ENCODE measurements around the gene KCNA10.

KCNA10 gene

GRCh38 chr1:110519125-110519810, at the start of gene KCNA10:
Gene KCNA10, minus strand, starts transcription at chr1:110519175. Its CDS starts 388 bp downstream, at chr1:110518787.
- ChIA-PET CTCF (no interaction called here), POLR2A (ENCODE audit: low non-redundant PET) (no interaction called here)
- DNase-seq (ENCODE audit: low spot score): no peak
- no peak within 1 kb of the TSS for H3K27ac ChIP-seq
- no peak for TF ChIP-seq CTCF (conservative IDR thresholded peaks at IDR 0.05; ENCODE audit: low read depth)

DNA sequence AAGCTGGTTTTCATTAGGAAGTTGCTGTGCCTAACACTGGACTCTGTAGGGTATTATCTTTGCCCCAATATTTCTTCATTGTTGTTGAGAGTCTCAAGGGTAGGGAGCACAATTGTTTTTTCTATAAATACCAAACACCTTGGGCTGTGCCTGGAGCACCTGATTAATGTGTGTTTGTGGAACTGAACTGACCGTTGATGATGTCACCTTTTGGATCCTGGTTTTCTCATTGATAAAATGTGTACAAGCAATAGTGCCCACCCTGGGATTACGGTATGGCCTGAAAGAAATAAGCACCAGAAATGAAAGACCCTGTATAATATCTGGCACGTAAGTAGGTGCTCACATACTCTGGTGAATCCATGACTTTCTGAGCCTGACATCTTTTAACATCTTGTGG, 47.9 kb upstream of the KCNA10 start:
- CTCF ChIA-PET: no interaction called here
- DNase-seq (ENCODE audit: low spot score): no peak
- TF ChIP-seq CTCF (conservative IDR thresholded peaks at IDR 0.05; ENCODE audit: low read depth): no peak

DNA sequence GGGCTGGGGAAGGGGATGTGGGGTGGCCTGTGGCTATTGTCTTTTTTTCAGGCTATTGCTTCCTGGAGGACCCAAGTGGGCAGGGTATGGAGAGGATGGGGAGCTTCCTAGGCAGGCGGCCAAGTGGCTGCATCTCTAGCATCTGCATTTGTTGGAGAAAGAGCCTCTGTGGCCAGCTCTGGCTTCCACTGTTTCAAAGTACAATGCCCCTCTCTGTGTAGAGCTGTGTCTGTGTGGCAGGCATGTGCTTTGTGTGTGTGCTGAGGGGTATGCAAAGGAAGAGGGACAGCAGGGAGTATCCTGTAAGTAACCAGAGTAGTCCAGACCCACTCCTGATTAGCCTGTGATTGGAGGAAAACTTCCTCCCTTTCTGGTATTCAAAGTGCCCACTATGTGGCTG, 46.6 kb upstream of the KCNA10 start:
- POLR2A ChIA-PET (ENCODE audit: low non-redundant PET): no interaction called here
- DNase-seq (ENCODE audit: low spot score): no peak
- CTCF ChIA-PET: interaction anchor here (0.7 kb wide), 1 partner anchor 292 kb away, joined by 3 read pairs; no protein-coding TSS in a partner anchor
- TF ChIP-seq CTCF (conservative IDR thresholded peaks at IDR 0.05; ENCODE audit: low read depth): no peak
- no peak overlapping the region for H3K27ac ChIP-seq

More for the DNA sequence above, 47.9 kb upstream of the KCNA10 start:
- POLR2A ChIA-PET (ENCODE audit: low non-redundant PET): no interaction called here
- H3K27ac ChIP-seq: no peak overlapping the region

DNA sequence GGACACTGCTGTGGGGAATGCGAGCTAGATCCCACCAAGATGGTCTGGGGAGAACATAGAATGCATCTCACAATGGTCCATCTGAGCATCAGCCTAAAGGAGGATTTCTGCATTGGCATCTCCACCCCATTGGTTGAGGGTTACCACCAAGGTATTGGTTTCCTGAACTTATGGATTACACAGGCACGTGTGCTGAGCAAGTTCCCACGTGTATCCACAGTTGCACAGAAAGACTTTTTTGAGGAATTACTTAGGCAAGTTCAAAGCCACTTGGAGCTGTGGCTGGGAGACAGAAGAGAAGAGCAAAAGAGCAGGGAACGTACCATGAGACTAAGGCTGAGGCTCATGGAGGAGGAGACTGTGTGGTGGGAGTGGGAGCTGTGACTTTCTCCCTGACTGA, 44.1 kb upstream of the KCNA10 start:
- no peak overlapping the region for H3K27ac ChIP-seq
- ChIA-PET POLR2A (ENCODE audit: low non-redundant PET) (no interaction called here), CTCF (interaction anchor here (0.6 to 2.0 kb wide), 4 partner anchors 11 to 660 kb away, joined by 3 to 5 read pairs (median 3); no protein-coding TSS in a partner anchor)
- TF ChIP-seq CTCF (conservative IDR thresholded peaks at IDR 0.05; ENCODE audit: low read depth): no peak
- DNase-seq (ENCODE audit: low spot score): no peak

- no peak overlapping the region for H3K27ac ChIP-seq
- DNase-seq (ENCODE audit: low spot score): no peak
- POLR2A ChIA-PET (ENCODE audit: low non-redundant PET): interaction anchor here (0.6 kb wide), 1 partner anchor 655 kb away, joined by 3 read pairs; no protein-coding TSS in a partner anchor
- CTCF ChIA-PET: no interaction called here
- TF ChIP-seq CTCF (conservative IDR thresholded peaks at IDR 0.05; ENCODE audit: low read depth): no peak
Observed at GRCh38 chr1:110561596-110561995, 42.6 kb upstream of the KCNA10 start.

- TF ChIP-seq CTCF (conservative IDR thresholded peaks at IDR 0.05; ENCODE audit: low read depth): no peak
- CTCF ChIA-PET: interaction anchor here (0.6 kb wide), 1 partner anchor 492 kb away, joined by 3 read pairs; no protein-coding TSS in a partner anchor
- DNase-seq (ENCODE audit: low spot score): no peak
- H3K27ac ChIP-seq: no peak overlapping the region
- POLR2A ChIA-PET (ENCODE audit: low non-redundant PET): no interaction called here
Observed at GRCh38 chr1:110559157-110559556, 40.2 kb upstream of the KCNA10 start.
